ENCODE results near the gene IL34.

IL34 gene

GRCh38 chr16:70689970-70690891, 43.9 kb downstream of the IL34 start:
- no peak for DNase-seq

DNA sequence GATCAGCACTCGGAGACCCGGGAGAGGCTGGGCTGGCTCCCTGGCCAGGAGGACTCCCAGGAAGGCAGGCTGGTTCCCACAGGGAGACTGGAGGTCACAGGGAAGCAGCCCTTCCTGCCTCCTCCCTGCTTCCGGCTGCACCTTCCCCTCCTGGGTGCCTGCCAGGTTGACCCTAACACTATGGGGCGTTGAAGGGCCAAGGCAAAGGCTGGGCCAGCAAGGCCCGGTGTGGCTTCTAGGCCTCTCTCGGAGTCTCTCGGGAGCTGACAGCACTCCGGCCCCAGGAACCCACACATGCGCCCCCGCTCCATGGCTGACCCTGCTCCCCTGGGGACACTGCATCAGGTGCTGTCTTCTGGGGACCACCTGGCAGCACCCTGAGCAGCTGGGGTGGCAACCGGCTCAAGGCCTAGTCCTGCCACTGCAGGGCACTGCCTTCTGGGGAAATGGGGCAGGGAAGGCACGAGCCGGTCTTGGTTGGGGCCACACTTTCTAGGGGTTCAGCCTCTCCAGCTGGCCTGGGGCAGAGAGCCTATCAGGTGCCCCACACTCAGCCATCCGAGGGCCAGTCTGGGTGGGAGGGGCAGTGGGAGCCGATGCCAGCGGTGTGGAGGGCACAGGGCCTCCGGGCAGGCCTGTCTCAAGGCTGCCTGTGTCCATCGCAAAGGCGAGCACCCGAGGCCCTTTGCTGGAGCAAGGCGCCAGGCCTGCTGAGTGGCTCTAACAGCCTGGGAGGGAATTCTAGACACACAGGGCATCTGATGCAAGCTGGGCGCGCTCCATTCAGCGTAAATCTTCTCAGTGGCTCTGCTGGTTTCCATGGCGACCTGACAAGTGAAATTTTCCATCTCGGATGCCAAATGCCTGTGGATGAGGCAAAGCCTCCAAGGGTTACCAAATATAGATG, 45.1 kb downstream of the IL34 start:
- peak; percentile 98 for DNase-seq

GRCh38 chr16:70692130-70692872, 45.9 kb downstream of the IL34 start:
- DNase-seq: peak; percentile 31

DNA sequence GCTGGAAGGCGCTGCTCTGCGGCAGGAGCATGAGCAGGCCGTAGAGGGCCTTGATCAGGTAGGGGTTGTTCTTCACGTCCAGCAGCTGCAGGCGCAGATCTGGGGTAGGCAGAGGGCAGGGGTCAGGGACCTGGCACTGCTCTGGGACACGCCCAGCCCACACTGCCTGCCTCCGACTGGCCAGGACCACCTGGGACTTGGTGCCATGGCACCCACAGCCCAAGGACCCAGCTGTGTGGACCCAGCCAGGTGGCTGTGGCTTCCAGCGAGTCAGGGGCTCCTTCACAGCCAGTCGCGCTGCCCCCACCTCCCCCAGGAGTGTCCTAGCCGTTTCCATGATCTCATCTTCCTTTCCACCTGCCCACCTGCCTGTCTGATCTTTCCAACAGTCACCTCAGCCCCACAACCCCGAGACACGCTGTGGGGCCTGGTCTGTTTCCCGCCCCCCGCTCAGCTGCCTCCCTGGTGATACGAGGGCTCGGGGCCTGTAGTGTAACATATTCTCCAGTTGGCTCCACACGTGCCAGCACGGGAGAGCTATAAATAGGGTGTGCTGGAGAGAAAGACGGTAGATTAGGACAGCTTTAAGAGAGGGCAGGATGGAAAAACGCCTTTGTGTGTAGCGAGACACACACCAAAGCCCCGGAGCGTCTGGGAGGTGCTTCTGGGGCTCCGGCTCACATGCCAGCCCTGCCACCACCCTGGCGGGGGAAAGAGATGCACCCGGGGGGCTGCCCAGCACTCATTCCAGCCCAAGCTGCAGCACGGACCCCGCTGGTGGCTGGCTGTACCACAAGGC, 46.7 kb downstream of the IL34 start:
- DNase-seq: peak; percentile 57

DNA sequence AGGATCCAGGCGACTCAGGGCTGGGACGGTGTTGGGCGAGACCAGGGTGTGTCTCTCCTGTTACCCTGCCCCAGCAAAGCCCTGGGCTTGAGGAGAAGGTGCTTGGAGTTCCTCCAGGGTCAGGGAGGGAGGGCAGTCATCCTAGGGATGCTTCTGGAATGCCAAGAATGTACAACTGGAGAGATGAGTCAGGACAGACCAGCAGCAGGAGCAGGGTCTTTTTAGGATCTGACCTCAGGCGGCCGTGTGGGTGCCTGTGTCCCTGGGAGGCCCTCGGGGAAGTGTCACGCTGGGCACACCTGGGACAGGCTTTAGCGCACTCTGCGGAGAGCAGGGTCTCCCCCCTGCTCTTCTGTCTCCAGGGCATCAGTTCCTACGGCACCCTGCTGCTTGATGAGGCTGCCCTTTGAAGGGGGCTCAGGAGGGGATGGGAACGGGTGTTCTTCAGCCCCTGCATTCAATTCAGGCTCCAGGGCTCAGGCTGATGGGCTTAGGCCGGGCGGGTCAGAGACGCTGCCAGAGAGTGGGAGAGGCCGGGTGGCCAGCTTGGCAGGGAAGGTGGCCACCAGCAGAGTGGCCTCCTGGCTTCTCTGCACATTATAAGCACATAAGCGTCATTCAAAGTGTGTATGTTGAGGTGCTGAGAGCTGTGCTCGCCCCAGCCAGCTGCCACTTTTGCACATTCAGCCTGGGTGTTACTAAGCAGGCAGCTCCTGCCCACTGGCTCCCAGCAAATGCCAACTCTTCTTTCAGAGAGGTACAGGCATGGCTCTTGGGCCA, 47.9 kb downstream of the IL34 start:
- DNase-seq: peak; percentile 87

DNA sequence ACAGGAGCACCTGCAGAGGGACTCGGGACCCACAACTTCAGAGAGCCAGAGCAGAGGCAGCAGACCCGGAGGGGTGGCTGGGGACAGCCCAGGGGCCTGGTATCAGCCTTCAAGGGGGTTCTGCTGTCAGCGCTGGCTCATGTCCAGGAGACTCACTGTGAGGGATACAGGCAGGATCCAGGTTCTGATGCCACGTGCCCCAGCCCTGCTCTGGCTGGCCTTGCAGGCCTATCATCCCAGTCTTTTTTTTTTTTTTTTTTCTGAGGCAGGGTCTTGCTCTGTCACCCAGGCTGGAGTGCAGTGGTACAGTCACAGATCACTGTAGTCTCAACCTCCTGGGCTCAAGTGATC, 48.5 kb downstream of the IL34 start:
- DNase-seq: no peak

DNA sequence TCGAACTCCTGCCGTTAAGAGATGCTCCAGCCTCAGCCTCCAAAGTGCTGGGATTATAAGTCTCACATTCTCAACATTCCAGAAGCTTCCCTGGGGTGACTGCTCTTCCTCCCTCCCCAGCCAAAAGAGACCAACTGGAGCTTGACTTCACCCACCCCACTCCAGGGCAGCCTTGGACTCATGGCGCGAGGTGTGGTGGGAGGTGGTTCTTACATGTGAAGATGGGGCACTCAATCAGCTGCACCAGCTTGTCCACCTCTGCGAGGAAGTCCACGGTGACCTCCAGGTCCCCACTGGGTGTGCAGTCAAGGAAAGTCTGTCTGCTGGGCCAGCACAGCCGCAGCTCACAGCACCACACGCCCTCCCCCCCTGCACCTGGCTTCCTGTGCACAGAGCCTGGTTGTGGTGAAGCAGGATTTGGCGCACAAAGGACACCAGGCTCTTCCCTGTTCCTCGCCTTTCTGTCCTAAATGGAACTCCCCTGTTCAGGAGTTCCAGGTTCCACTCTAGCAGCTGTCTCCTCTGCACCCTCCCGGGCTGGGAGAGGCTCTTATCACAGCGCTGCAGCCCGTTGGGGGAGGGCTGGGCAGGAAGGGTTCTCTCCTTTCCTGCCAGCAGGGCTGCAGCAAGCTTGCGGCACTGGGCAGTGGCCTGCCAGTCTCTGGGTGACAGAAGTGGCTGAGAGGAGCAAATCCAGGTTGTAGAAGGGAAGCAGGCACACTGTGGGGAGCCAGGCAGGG, 49.1 kb downstream of the IL34 start:
- DNase-seq: peak; percentile 32

DNA sequence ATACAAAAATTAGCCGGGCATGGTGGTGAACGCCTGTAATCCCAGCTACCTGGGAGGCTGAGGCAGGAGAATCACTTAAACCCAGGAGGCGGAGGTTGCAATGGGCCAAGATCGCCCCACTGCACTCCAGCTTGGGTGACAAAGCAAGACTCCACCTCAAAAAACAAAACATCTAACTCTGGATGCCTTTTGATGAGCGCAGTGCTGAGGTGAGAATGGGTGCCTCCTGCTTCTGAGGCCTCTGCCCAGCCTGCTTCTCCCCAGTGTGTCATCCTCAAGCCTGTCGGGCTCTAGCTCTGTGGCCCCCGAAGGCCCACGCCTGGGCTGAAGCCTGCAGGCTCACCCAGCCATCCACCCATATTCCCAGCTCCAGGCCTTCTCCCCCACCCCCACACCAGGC, 50.0 kb downstream of the IL34 start:
- no peak for DNase-seq

GRCh38 chr16:70696952-70697593, 50.7 kb downstream of the IL34 start:
- DNase-seq: no peak

DNA sequence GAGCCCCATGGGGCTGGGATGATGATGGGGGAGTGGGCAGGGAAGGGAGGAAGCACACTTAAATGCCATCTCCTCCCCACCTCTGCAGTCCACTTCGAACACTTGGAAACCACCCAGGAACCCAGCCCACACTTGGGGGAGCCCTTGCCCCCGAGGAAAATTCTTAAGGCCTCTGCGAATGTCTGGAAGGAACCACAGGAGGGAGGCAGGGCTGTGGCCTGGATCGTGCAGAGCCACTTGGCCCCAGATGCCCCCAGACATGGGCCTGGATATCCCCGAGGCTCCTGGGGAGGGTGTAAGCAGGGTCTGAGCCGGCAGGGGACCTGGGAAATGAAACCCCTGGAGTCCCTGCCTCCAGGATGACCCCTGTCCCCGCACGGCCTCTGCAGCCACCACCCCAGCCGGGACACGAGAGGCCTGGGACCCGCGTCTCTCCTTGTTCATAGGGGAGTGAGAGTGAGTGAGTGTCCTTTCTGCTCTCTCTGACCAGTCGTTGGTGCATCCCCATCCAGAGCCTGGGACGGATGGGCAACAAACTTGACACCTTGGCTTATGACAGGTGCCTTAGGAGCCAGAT, 51.3 kb downstream of the IL34 start:
- DNase-seq: no peak

- DNase-seq: no peak
These were observed 52.5 kb downstream of the IL34 start for GRCh38 chr16:70698901-70699300.

GRCh38 chr16:70699696-70700095, 53.3 kb downstream of the IL34 start:
- no peak for DNase-seq

GRCh38 chr16:70700101-70701020, 54.0 kb downstream of the IL34 start:
- DNase-seq: no peak

- no peak for DNase-seq
These were observed 54.7 kb downstream of the IL34 start for GRCh38 chr16:70701036-70701435.

- DNase-seq: no peak
These were observed 55.2 kb downstream of the IL34 start for GRCh38 chr16:70701596-70701995.

GRCh38 chr16:70701998-70702397, 55.6 kb downstream of the IL34 start:
- no peak for DNase-seq

DNA sequence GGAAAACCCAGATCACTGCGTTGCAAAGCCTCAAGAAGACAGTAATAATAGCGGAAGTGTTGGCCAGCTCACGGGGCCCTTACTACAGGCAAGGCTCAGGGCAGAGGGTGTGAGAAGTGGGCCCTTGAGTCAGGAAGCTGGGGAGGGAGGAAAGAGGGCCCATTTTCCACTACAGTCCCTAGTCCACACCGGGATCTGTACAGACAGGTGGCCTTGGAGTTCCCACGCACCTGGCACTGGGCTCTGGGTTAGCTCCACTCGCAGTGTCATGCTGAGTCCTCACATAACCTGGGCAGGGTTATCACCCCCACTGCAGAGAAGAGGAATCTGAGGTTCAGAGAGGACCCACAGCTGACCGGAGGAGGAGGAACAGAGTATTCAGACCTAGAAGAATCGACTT, 56.3 kb downstream of the IL34 start:
- no peak for DNase-seq

GRCh38 chr16:70703041-70703834, 56.9 kb downstream of the IL34 start:
- peak; percentile 92 for DNase-seq

All from fibroblast of skin of right quadriceps (primary cell).